Esophagus squamous epithelium (tissue), 4 donors: ENCODE data around the gene ARHGEF12.

Source experiments
- CTCF ChIP-seq, 6 experiments: fragments of 450-650 bp in 4 of 6; fragments of 200-600 bp in 2 of 6; sonication (generic) in 2 of 6; IDR thresholded peaks; one replicate each; pipeline ENCODE4 v1.5.1; 2016 to 2019; ENCODE audit warnings: antibody characterized with exemption in 6 of 6, mild to moderate bottlenecking in 4 of 6, moderate library complexity in 4 of 6
- POLR2A ChIP-seq, 4 donors: fragments of 450-650 bp; IDR thresholded peaks; one replicate each; pipeline ENCODE4 v1.6.1; 2017; ENCODE audit warnings: antibody characterized with exemption in 4 of 4, mild to moderate bottlenecking in 4 of 4, moderate library complexity in 3 of 4

GRCh38 chr11:120536091-120536796 is 200.0 kb downstream of the ARHGEF12 start:
- TF ChIP-seq CTCF (IDR thresholded peaks at IDR 0.05) (no peak), POLR2A (IDR thresholded peaks at IDR 0.05) (no peak)
